22Rv1 (cell line): ENCODE data around the gene CYB561A3.

Experiments used
- H3K27ac ChIP-seq: fragments of 450-650 bp; 2 replicates; pipeline ENCODE4 v1.5.1; 2017
- CTCF ChIP-seq: fragments of 450-650 bp; IDR thresholded peaks from 2 replicates; pipeline ENCODE4 v1.5.1; 2017; ENCODE audit warnings: mild to moderate bottlenecking
- ZFX ChIP-seq: fragments of 450-650 bp; IDR thresholded peaks from 2 replicates; pipeline ENCODE4 v1.6.1; 2017; ENCODE audit warnings: antibody characterized with exemption, borderline replicate concordance

Gene CYB561A3

GRCh38 chr11:61332797-61333549, 28.7 kb downstream of the CYB561A3 start, which contains the start of the genes DDB1 and TKFC:
DDB1 (minus strand) TSS chr11:61333105; CDS start chr11:61332968, 137 bp downstream.
TKFC (plus strand) TSS chr11:61333228; CDS start chr11:61334729, 1,501 bp downstream.
- TF ChIP-seq CTCF (no peak), ZFX (no peak)
- H3K27ac ChIP-seq, result peak within 1 kb of the TSS; percentile 84

GRCh38 chr11:61332281-61332796, 29.3 kb downstream of the CYB561A3 start:
- TF ChIP-seq ZFX, result no peak
- TF ChIP-seq CTCF, result no peak
- peak overlapping the region; percentile 84 for H3K27ac ChIP-seq

- TF ChIP-seq ZFX (no peak), CTCF (no peak)
- H3K27ac ChIP-seq, result no peak overlapping the region
Measured at GRCh38 chr11:61331651-61332050, 30.0 kb downstream of the CYB561A3 start.

GRCh38 chr11:61329871-61330270, 31.8 kb downstream of the CYB561A3 start:
- no peak for TF ChIP-seq CTCF
- TF ChIP-seq ZFX, result no peak
- peak overlapping the region; percentile 35 for H3K27ac ChIP-seq

- no peak for TF ChIP-seq CTCF
- TF ChIP-seq ZFX, result no peak
- no peak overlapping the region for H3K27ac ChIP-seq
Measured at GRCh38 chr11:61328351-61328750, 33.3 kb downstream of the CYB561A3 start.

- TF ChIP-seq ZFX (no peak), CTCF (no peak)
- no peak overlapping the region for H3K27ac ChIP-seq
Measured at GRCh38 chr11:61327669-61328071, 34.0 kb downstream of the CYB561A3 start.
